Measurements from ENCODE around the gene MOSMO.

Gene MOSMO

DNA sequence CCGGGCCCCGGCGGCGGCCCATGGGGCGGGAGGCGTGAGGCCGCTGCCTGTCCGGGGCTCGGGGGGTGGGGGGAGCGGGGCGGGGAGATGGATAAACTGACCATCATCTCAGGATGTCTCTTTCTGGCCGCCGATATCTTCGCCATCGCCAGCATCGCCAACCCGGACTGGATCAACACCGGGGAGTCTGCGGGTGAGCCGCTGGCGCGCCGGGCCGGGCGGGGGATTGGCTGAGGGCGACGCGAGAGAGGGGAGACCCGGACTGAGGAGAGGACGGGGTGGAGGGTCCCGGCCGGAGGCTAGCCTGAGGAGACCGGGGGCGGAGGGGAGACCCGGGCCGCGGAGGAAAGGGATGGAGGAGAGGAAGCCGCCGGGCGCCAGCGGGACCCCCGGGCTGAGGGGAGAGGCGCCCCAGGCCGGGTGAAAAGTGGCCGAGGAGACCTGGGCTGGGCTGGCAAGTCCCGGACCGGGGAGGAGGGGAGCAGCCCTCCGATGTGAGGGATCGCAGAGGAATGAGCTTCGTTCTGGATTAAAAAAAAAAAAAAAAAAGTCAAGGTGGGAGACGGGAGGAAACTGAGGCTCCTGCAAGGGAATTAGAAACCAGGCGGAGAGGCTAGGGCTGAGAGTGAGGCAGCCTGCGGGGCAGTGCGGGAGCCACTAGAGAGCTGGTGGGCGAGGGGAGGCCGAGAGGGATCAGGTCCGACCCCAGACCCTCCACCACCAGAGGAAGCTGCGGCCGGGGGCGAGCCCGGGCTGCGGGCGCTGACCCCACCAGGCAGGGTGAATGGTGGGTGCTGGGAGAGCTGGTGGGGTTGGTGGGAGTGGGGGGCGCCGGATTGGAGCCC, 526 bp downstream of the MOSMO start:
- TF ChIP-seq, protein P1, sequence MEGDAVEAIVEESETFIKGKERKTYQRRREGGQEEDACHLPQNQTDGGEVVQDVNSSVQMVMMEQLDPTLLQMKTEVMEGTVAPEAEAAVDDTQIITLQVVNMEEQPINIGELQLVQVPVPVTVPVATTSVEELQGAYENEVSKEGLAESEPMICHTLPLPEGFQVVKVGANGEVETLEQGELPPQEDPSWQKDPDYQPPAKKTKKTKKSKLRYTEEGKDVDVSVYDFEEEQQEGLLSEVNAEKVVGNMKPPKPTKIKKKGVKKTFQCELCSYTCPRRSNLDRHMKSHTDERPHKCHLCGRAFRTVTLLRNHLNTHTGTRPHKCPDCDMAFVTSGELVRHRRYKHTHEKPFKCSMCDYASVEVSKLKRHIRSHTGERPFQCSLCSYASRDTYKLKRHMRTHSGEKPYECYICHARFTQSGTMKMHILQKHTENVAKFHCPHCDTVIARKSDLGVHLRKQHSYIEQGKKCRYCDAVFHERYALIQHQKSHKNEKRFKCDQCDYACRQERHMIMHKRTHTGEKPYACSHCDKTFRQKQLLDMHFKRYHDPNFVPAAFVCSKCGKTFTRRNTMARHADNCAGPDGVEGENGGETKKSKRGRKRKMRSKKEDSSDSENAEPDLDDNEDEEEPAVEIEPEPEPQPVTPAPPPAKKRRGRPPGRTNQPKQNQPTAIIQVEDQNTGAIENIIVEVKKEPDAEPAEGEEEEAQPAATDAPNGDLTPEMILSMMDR (IDR thresholded peaks at IDR 0.05; ENCODE audit: insufficient read depth, missing control alignments) = no peak
- FAIRE-seq (no peak), DNase-seq (ENCODE audit: insufficient read length, low spot score) (no peak)

- no peak for DNase-seq (ENCODE audit: insufficient read length, low spot score)
- TF ChIP-seq, protein P1 (IDR thresholded peaks at IDR 0.05; ENCODE audit: insufficient read depth, missing control alignments) = no peak
- no peak for FAIRE-seq
These were observed 3.0 kb downstream of the MOSMO start for GRCh38 chr16:22010902-22011301.

- no peak for FAIRE-seq
- DNase-seq (ENCODE audit: insufficient read length, low spot score) = no peak
- TF ChIP-seq, protein P1 (IDR thresholded peaks at IDR 0.05; ENCODE audit: insufficient read depth, missing control alignments) = no peak
These were observed 4.3 kb downstream of the MOSMO start for GRCh38 chr16:22012241-22012640.

DNA sequence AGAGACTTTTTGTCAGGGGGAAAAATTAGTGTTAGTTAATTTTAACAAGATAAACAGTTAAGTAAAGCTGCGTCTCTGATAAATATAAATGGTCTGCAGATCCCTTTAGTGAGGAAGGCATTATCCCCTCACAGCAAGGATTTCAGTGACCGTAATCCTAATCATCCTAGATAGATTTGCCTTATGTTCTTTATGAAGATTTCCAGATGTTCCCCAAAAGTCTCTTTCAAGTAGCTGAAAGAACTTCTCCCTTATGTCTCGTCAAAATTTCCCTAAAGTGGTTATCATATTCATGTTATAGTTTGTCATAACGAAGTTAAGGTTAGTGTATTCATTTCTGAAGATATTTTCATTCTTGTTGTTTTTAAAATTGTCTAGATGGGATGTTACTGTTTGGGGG, 5.6 kb downstream of the MOSMO start:
- DNase-seq (ENCODE audit: insufficient read length, low spot score) (no peak), FAIRE-seq (no peak)
- TF ChIP-seq, protein P1 (IDR thresholded peaks at IDR 0.05; ENCODE audit: insufficient read depth, missing control alignments) = no peak

DNA sequence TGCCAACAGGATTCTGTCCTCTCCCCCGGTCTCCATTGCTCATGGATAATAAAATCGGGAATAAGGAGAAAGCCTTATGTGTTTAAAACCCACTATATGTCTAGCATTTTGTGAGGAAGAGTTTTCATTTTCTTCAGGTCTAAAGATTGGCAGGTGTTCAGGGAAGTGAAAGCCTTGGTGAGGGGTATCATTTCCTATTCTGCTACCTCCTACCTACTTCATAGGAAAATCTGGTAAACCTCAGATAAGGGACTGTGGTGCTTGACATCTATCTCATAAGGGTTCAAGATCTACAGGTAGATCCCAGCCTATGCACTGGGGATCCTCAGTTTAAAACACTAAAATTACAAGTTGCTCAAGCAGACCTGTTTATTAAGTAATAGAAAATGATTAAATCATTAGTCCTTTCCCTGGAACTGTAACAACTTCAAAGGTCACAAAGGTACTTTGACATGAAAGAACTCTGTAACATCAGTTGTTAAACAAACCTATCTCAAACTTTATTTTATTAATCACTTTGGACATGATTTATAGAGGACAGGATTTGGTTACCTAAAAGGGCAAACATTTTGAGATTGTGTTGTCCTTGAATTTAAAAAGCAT, 6.5 kb downstream of the MOSMO start:
- DNase-seq (ENCODE audit: insufficient read length, low spot score) (no peak), FAIRE-seq (no peak)
- TF ChIP-seq, protein P1 (IDR thresholded peaks at IDR 0.05; ENCODE audit: insufficient read depth, missing control alignments) = no peak

DNA sequence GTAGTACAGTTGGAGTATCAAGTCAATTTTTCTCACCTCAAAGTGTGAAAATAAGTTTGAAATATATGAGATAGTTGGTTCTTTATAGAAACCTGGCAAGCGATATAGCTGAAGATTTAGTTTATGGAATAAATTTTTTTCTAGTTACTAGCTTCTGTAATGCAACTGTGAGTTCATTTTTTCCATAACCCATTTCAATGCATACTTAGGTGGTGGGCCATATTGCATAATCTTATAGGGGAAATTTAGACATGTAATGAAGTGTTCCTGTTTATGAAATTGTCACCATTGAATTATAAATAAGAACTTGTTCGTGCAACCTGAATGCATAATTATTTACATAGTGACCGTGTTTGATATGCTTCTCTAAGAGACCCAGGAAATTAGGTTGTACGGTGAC, 9.0 kb downstream of the MOSMO start:
- DNase-seq (ENCODE audit: insufficient read length, low spot score) (no peak), FAIRE-seq (no peak)
- TF ChIP-seq, protein P1 (IDR thresholded peaks at IDR 0.05; ENCODE audit: insufficient read depth, missing control alignments) = no peak

DNA sequence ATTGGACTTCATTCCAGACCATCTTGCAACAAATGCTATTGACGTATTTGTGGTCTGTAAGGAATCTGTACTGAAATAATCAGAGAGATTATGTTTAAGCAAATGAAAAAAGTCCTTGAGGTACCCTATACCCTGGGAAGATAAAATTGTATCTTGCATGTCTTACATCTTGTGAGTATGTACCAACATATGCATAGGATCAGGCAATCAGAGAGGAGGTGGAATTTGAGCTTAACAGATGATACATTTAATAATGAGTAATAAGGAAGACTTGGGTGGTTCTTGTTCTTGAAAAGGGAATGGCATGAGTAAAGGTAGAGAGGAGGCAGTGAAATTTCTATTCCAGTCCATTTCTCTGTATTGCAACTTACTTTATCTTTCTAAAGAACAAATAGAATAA, 10.6 kb downstream of the MOSMO start:
- FAIRE-seq (no peak), DNase-seq (ENCODE audit: insufficient read length, low spot score) (no peak)
- TF ChIP-seq, protein P1 (IDR thresholded peaks at IDR 0.05; ENCODE audit: insufficient read depth, missing control alignments) = no peak
